Measurements from ENCODE around the gene A3GALT2. TPM values are rescaled to one million over a fixed set of nuclear protein-coding genes. Genes with fewer than 3 reads are reported as not detected.

The A3GALT2 gene
- total RNA-seq, 2 donors from 2014 or later: not detected

DNA sequence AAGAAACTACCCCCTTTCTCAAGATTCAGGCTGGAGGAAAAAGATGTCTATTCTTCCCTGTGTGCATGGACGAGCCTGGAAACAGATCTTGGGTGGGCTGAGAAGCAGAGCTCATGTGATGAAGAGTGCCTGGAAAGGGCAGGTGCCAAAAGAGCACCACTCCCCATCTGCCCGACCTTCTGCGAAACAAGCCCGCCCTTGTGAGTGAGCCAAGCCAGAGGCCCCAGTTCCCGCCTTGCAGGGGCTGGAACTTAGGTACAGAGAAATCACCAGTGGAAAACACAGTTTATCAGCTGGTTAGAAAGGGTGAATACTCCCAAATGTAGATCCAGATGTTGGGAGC lies 26.7 kb upstream of the A3GALT2 start:
- Mint-ChIP-seq H3K9me3 (no peaks in the 10 kb centered on the region), H3K36me3 (ENCODE audit: insufficient read depth in 2 of 2) (peaks cover 0 to 8% of the 10 kb centered on the region in 2 donors), H3K4me1 (ENCODE audit: low read depth) (peaks cover 52% of the 10 kb centered on the region), H3K27ac (no peak overlapping the region), H3K4me3 (peak overlapping the region; percentile 80 to 82), H3K27me3 (ENCODE audit: low read depth) (no peaks in the 10 kb centered on the region)
- ATAC-seq (replicated peaks in 1 of 2): no peak
- no peak for DNase-seq

DNA sequence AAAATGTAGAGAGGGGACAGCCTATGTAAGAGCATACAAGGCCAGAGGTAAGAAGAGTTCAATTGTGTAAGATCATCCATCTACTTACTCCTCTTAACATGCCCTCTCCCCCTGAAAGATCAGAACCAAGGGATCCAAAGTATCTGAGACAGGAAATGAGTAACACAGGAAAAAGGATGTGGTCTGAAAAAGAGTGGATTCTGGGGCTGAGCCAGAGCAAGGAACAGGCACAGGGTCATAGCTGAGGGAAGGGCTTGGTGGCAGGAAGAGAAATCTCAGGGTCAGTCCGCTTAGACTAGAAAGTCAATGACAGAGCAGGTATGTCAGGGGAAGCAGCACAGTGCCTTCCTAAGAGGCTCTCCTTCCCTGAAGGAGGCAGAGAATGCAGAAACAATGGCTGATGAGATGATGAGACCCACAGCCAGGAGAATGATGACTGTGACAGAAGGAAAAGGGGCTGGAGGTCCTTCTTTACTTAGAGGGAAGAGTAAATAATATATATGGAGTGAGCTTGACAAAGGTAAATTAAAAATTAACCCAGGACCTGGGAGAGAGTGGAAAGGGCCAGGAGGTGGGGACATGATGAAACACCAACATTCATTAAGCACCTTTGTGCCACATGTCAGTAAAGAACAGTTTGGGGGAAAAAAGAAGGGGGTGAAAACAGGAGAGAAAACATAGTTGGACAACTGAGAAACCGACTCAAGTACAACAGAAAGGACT lies 26.2 kb upstream of the A3GALT2 start:
- ATAC-seq (replicated peaks in 1 of 2): no peak
- Mint-ChIP-seq H3K27me3 (ENCODE audit: low read depth) (no peaks in the 10 kb centered on the region), H3K9me3 (no peaks in the 10 kb centered on the region), H3K36me3 (ENCODE audit: insufficient read depth in 2 of 2) (peaks cover 0 to 8% of the 10 kb centered on the region in 2 donors), H3K27ac (peak overlapping the region; percentile 29), H3K4me3 (peak overlapping the region; percentile 80 to 82), H3K4me1 (ENCODE audit: low read depth) (peaks cover 54% of the 10 kb centered on the region)
- DNase-seq: no peak

DNA sequence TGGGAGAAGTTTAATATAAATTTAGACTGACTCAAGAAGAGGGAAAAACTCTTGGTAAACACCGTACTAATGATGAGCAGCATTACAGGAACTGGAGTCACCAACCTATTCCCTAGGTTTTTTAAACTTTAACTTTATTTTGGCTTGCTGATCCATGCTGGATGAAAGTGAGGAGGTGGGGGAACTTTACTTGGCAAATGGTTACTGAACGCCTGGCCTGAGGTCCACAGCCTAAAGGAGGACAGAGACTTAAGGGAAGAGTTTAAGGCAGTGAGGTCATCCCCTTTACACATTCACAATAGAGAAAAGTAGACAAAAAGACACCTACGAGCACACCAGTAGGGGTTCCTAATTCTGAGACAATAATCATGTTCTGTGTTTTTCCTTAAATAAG lies 25.6 kb upstream of the A3GALT2 start:
- H3K4me1 Mint-ChIP-seq (ENCODE audit: low read depth): peaks cover 54% of the 10 kb centered on the region
- H3K27me3 Mint-ChIP-seq (ENCODE audit: low read depth): no peaks in the 10 kb centered on the region
- H3K27ac Mint-ChIP-seq: no peak overlapping the region
- H3K36me3 Mint-ChIP-seq (ENCODE audit: insufficient read depth in 2 of 2): peaks cover 0 to 8% of the 10 kb centered on the region in 2 donors
- H3K4me3 Mint-ChIP-seq: peak overlapping the region; percentile 80 to 82
- ATAC-seq (replicated peaks in 1 of 2) (no peak), DNase-seq (no peak)
- H3K9me3 Mint-ChIP-seq: no peaks in the 10 kb centered on the region

GRCh38 chr1:33344896-33345560 lies 24.1 kb upstream of the A3GALT2 start:
- no peak for ATAC-seq (replicated peaks in 1 of 2)
- H3K4me1 Mint-ChIP-seq (ENCODE audit: low read depth): peaks cover 54% of the 10 kb centered on the region
- no peak for DNase-seq
- H3K27ac Mint-ChIP-seq: no peak overlapping the region
- H3K36me3 Mint-ChIP-seq (ENCODE audit: insufficient read depth in 2 of 2): peaks cover 2 to 8% of the 10 kb centered on the region in 2 donors
- H3K9me3 Mint-ChIP-seq: no peaks in the 10 kb centered on the region
- H3K4me3 Mint-ChIP-seq: no peak overlapping the region
- H3K27me3 Mint-ChIP-seq (ENCODE audit: low read depth): no peaks in the 10 kb centered on the region

- Mint-ChIP-seq H3K4me1 (ENCODE audit: low read depth) (peaks cover 55% of the 10 kb centered on the region), H3K27me3 (ENCODE audit: low read depth) (no peaks in the 10 kb centered on the region), H3K27ac (no peak overlapping the region), H3K9me3 (no peaks in the 10 kb centered on the region), H3K4me3 (no peak overlapping the region), H3K36me3 (ENCODE audit: insufficient read depth in 2 of 2) (peaks cover 2 to 5% of the 10 kb centered on the region in 2 donors)
- DNase-seq (no peak), ATAC-seq (replicated peaks in 1 of 2) (no peak)
Observed at GRCh38 chr1:33343539-33343938, 22.6 kb upstream of the A3GALT2 start.

DNA sequence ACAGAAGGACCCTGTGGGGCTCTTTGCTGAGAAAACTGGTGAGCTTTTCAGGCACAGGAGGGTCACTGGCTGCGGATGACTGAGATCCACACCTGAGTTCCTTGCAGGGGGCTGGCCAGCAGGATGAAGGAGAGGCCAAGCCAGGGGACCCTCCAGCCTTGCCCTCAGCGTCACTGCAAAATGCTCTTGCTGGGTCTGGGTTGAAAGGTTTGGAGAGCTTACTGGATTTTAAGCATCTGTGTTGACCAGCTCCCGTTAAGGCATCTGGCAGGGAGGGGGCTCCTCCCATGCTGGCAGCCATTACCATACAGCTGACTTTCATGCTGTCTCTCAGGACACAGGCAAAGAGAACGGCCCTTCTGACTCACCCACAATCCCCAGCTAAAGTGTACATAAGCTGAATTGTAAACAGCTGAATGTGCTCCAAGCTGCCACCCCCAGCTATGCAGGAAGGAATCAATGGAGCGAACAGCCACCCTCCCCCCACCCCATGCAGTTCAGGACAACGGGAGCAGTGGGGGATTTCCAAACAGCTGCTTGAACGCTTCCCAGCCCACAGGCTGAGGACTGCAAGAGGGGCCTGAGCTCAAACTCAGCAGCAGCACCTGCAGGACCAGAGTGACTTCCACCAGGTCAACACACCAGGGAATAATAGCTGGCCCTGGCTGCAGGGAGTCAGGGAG lies 21.3 kb upstream of the A3GALT2 start:
- Mint-ChIP-seq H3K27me3 (ENCODE audit: low read depth) (no peaks in the 10 kb centered on the region), H3K36me3 (ENCODE audit: insufficient read depth in 2 of 2) (peaks cover 2% of the 10 kb centered on the region in 2 donors), H3K27ac (no peak overlapping the region), H3K9me3 (no peaks in the 10 kb centered on the region), H3K4me1 (ENCODE audit: low read depth) (peaks cover 52% of the 10 kb centered on the region), H3K4me3 (no peak overlapping the region)
- no peak for ATAC-seq (replicated peaks in 1 of 2)
- no peak for DNase-seq

GRCh38 chr1:33341190-33341589 lies 20.3 kb upstream of the A3GALT2 start:
- ATAC-seq (replicated peaks in 1 of 2): no peak
- Mint-ChIP-seq H3K36me3 (ENCODE audit: insufficient read depth in 2 of 2) (peaks cover 0 to 2% of the 10 kb centered on the region in 2 donors), H3K27me3 (ENCODE audit: low read depth) (no peaks in the 10 kb centered on the region), H3K9me3 (no peaks in the 10 kb centered on the region), H3K4me3 (no peak overlapping the region), H3K27ac (no peak overlapping the region), H3K4me1 (ENCODE audit: low read depth) (peaks cover 42% of the 10 kb centered on the region)
- DNase-seq: no peak

DNA sequence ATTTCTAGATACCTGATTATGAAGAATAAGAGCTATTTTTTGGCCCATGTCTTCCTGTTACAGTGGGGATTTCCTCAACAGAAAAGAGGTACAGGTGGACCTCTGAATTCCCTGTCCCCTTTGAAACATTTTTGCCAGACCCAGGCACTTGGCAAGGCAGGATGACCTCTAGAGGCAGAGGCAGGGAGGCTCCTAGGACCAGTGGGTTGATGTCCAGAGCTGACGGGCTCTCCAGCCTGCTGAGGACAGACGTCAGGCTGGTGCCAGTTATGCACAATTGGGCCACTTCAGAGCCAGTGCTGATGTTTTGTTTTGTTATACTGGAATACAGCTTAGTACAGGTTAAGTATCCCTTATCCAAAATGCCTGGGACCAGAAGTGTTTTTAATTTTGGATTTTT lies 18.5 kb upstream of the A3GALT2 start:
- DNase-seq (no peak), ATAC-seq (replicated peaks in 1 of 2) (no peak)
- Mint-ChIP-seq H3K9me3 (no peaks in the 10 kb centered on the region), H3K27me3 (ENCODE audit: low read depth) (no peaks in the 10 kb centered on the region), H3K36me3 (ENCODE audit: insufficient read depth in 2 of 2) (peaks cover 0 to 2% of the 10 kb centered on the region in 2 donors), H3K4me1 (ENCODE audit: low read depth) (peaks cover 41% of the 10 kb centered on the region), H3K27ac (no peak overlapping the region), H3K4me3 (no peak overlapping the region)

GRCh38 chr1:33338440-33339211 lies 17.7 kb upstream of the A3GALT2 start:
- no peak overlapping the region for H3K27ac Mint-ChIP-seq
- H3K4me1 Mint-ChIP-seq (ENCODE audit: low read depth): peaks cover 37% of the 10 kb centered on the region

DNA sequence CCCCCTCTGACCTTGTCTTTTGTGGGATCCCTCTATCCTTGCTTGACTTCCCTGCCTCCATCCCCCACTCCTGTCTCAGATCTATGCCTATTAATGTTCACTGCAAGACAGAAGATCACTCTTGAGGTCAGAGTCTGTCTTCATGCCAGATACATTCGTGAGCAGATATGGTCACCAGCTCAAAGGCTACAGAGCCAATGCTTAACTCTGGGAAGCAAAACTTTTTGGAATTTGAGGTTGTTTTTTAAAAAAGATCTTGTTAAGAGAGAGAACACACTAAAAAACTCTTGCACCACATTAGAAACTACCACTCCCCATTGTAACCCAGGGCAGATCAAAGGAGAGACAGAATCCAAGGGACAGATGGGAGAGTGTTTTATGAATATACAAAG lies 17.1 kb upstream of the A3GALT2 start:
- Mint-ChIP-seq H3K27me3 (ENCODE audit: low read depth) (no peaks in the 10 kb centered on the region), H3K36me3 (ENCODE audit: insufficient read depth in 2 of 2) (peaks cover 0 to 2% of the 10 kb centered on the region in 2 donors), H3K27ac (no peak overlapping the region), H3K4me3 (no peak overlapping the region), H3K9me3 (no peaks in the 10 kb centered on the region), H3K4me1 (ENCODE audit: low read depth) (peaks cover 35% of the 10 kb centered on the region)
- no peak for DNase-seq
- ATAC-seq (replicated peaks in 1 of 2): no peak

More at GRCh38 chr1:33338440-33339211, 17.7 kb upstream of the A3GALT2 start:
- ATAC-seq (replicated peaks in 1 of 2): no peak
- DNase-seq: no peak
- Mint-ChIP-seq H3K9me3 (no peaks in the 10 kb centered on the region), H3K36me3 (ENCODE audit: insufficient read depth in 2 of 2) (peaks cover 0 to 2% of the 10 kb centered on the region in 2 donors), H3K27me3 (ENCODE audit: low read depth) (no peaks in the 10 kb centered on the region), H3K4me3 (no peak overlapping the region)

- H3K36me3 Mint-ChIP-seq (ENCODE audit: insufficient read depth in 2 of 2): peaks cover 0 to 2% of the 10 kb centered on the region in 2 donors
- no peak for ATAC-seq (replicated peaks in 1 of 2)
- H3K4me3 Mint-ChIP-seq: no peak overlapping the region
- H3K4me1 Mint-ChIP-seq (ENCODE audit: low read depth): peaks cover 29% of the 10 kb centered on the region
- no peak for DNase-seq
- no peaks in the 10 kb centered on the region for H3K27me3 Mint-ChIP-seq (ENCODE audit: low read depth)
- H3K9me3 Mint-ChIP-seq: no peaks in the 10 kb centered on the region
- no peak overlapping the region for H3K27ac Mint-ChIP-seq
Observed at GRCh38 chr1:33337441-33337840, 16.5 kb upstream of the A3GALT2 start.

- ATAC-seq (replicated peaks in 1 of 2): no peak
- H3K4me3 Mint-ChIP-seq: no peak overlapping the region
- DNase-seq: no peak
- peaks cover 29% of the 10 kb centered on the region for H3K4me1 Mint-ChIP-seq (ENCODE audit: low read depth)
- H3K9me3 Mint-ChIP-seq: no peaks in the 10 kb centered on the region
- peaks cover 0 to 2% of the 10 kb centered on the region in 2 donors for H3K36me3 Mint-ChIP-seq (ENCODE audit: insufficient read depth in 2 of 2)
- no peaks in the 10 kb centered on the region for H3K27me3 Mint-ChIP-seq (ENCODE audit: low read depth)
- no peak overlapping the region for H3K27ac Mint-ChIP-seq
Observed at GRCh38 chr1:33336580-33336979, 15.7 kb upstream of the A3GALT2 start.

DNA sequence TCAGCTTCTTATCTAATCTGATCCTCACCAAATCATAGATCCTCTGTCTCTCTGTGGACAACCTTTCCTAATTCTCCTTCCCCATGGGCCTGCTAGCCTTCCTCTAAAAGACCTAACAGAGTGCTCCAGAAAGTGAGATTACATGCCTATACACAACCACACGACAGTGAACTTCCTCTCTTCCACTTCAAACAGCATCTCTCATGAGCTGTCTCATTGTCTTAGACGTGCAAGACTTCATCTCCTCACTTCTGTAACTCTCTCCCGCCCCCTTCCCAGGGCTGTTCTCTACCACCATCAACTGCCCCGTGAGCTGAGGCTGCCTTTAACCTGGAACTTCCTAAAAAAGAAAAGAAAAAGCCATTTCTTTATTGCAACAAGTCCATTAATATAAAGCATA lies 14.1 kb upstream of the A3GALT2 start:
- Mint-ChIP-seq H3K4me1 (ENCODE audit: low read depth) (peaks cover 18% of the 10 kb centered on the region), H3K9me3 (no peaks in the 10 kb centered on the region), H3K27ac (peak overlapping the region; percentile 0), H3K27me3 (ENCODE audit: low read depth) (no peaks in the 10 kb centered on the region), H3K4me3 (no peak overlapping the region), H3K36me3 (ENCODE audit: insufficient read depth in 2 of 2) (no peaks in the 10 kb centered on the region)
- DNase-seq (no peak), ATAC-seq (replicated peaks in 1 of 2) (no peak)

Measured in activated T-cell treated with anti-CD3 and anti-CD28 coated beads, Interleukin-2, amount 50 U/mL, for 72 hours (primary cell).